T1000 (cell line): ENCODE measurements around the gene PARP6.

Experiments
- DNase-seq: peaks from one replicate; lab custom pipeline; 2025; ENCODE audit warnings: mixed read lengths; lab: John Stamatoyannopoulos, UW

Gene PARP6

GRCh38 chr15:72272213-72272996 is at the start of gene PARP6:
PARP6 (minus strand) TSS chr15:72272554; CDS start chr15:72267477, 5,077 bp downstream.
- DNase-seq = peak; percentile 95

- DNase-seq = peak; percentile 77
Measured at GRCh38 chr15:72319985-72320671, 47.8 kb upstream of the PARP6 start, which contains the start of gene CELF6. CELF6 (minus strand) TSS chr15:72320157; CDS start chr15:72319874, 283 bp downstream.

- DNase-seq = peak; percentile 59
Measured at GRCh38 chr15:72319360-72319984, 47.1 kb upstream of the PARP6 start.

- DNase-seq = no peak
Measured at GRCh38 chr15:72318408-72318942, 46.1 kb upstream of the PARP6 start.

- DNase-seq = no peak
Measured at GRCh38 chr15:72315706-72316370, 43.5 kb upstream of the PARP6 start.

- no peak for DNase-seq
Measured at GRCh38 chr15:72313881-72314280, 41.5 kb upstream of the PARP6 start.

GRCh38 chr15:72313448-72313840 is 41.1 kb upstream of the PARP6 start:
- DNase-seq = no peak

- DNase-seq = no peak
Measured at GRCh38 chr15:72312605-72313447, 40.5 kb upstream of the PARP6 start.

GRCh38 chr15:72307026-72307425 is 34.7 kb upstream of the PARP6 start:
- DNase-seq = no peak

GRCh38 chr15:72306211-72306785 is 33.9 kb upstream of the PARP6 start:
- DNase-seq = no peak

- no peak for DNase-seq
Measured at GRCh38 chr15:72304596-72304995, 32.2 kb upstream of the PARP6 start.

- DNase-seq = no peak
Measured at GRCh38 chr15:72302955-72303354, 30.6 kb upstream of the PARP6 start.

GRCh38 chr15:72289597-72290325 is 17.4 kb upstream of the PARP6 start:
- DNase-seq = no peak

- DNase-seq = no peak
Measured at GRCh38 chr15:72288796-72289596, 16.6 kb upstream of the PARP6 start.

GRCh38 chr15:72285927-72286516 is 13.7 kb upstream of the PARP6 start:
- DNase-seq = no peak

GRCh38 chr15:72285402-72285801 is 13.0 kb upstream of the PARP6 start:
- DNase-seq = no peak

GRCh38 chr15:72284781-72285180 is 12.4 kb upstream of the PARP6 start:
- DNase-seq = no peak

GRCh38 chr15:72281713-72282112 is 9.4 kb upstream of the PARP6 start:
- DNase-seq = no peak

- DNase-seq = no peak
Measured at GRCh38 chr15:72280751-72281150, 8.4 kb upstream of the PARP6 start.
